Ovary (tissue), 9 donors: Measurements from ENCODE around the gene FSD1. TPM values are rescaled to one million over a fixed set of nuclear protein-coding genes. Genes with fewer than 3 reads are reported as not detected.

ENCODE experiments used
- DNase-seq, 5 donors: peaks; one replicate each; pipeline ENCODE4 v3.0.0-alpha.2; 2019 to 2020
- H3K27ac ChIP-seq, 2 donors: fragments of 200-600 bp; one replicate each; pipeline versions ENCODE4 v1.5.1 to v1.8.0; 2019 to 2022
- H3K27me3 ChIP-seq: fragments of 200-600 bp; one replicate; pipeline ENCODE4 v1.8.0; 2022
- H3K36me3 ChIP-seq: fragments of 200-600 bp; sonication (generic); one replicate; pipeline ENCODE4 v1.5.1; 2019
- H3K4me1 ChIP-seq: one replicate; pipeline ENCODE4 v1.8.1; 2013; ENCODE audit warnings: mild to moderate bottlenecking, moderate library complexity; ENCODE audit not compliant: insufficient read depth
- H3K4me3 ChIP-seq: fragments of 200-600 bp; sonication (generic); one replicate; pipeline ENCODE4 v1.5.1; 2017
- H3K9me3 ChIP-seq, 2 donors: fragments of 200-600 bp in 1 of 2; sonication (generic) in 1 of 2; one replicate each; pipeline versions ENCODE4 v1.5.1 to v1.8.1; 2013 to 2019; ENCODE audit warnings: mild to moderate bottlenecking in 1 of 2, moderate library complexity in 1 of 2
- EP300 ChIP-seq: sonication (generic); formaldehyde crosslinking; IDR thresholded peaks from one replicate; pipeline ENCODE4 v1.6.1; 2017; ENCODE audit warnings: antibody characterized with exemption
- POLR2A ChIP-seq: fragments of 450-650 bp; IDR thresholded peaks from one replicate; pipeline ENCODE4 v1.6.1; 2017; ENCODE audit warnings: antibody characterized with exemption, mild to moderate bottlenecking, moderate library complexity
- WGBS, 3 donors: extraction: QIAGEN DNeasy Blood & Tissue Kit in 1 of 3; methylation state at CpG; one replicate each; pipeline versions ENCODE4 v1.1.5 to v1.1.7; 2013 to 2017; 5-methylcytosine and 5-hydroxymethylcytosine counted together
- intact Hi-C, 4 donors: fragments of 100-400 bp; cut with DNase I; formaldehyde crosslinking; loops; one replicate each; pipeline versions ENCODE4 v1.11.0 to v1.15.1; 2022 to 2023
- polyA plus RNA-seq, 2 donors: library from polyadenylated mRNA; stranded (reverse); fragments of 200-250 nt in 1 of 2; fragments of 350-450 nt in 1 of 2; fragmentation: Illumina TruSeq in 1 of 2; extraction: RNeasy Lipid Tissue Mini Kit (QIAGEN cat#74804) in 1 of 2; gene quantifications; one replicate each; pipeline ENCODE4 v1.2.3, GENCODE V29; 2013 to 2014
- total RNA-seq, 7 donors: library from RNA; depleted of rRNA in 2 of 7; stranded (reverse); fragments of >200 nt in 2 of 7; fragmentation: NEBNext Ultra II Directional in 3 of 7; extraction: Animal tissue kit (Norgen Biotek cat#: 25700) in 3 of 7; gene quantifications; one replicate each; pipeline versions ENCODE4 v1.1.0 to v1.2.4, GENCODE V29; 2016 to 2023
- TF ChIP-seq, protein P1 (sequence below), 3 donors: fragments of 450-650 bp in 2 of 3; fragments of 200-600 bp in 1 of 3; IDR thresholded peaks; one replicate each; pipeline versions ENCODE4 v1.5.1 to v1.8.0; 2016 to 2022; ENCODE audit warnings: antibody characterized with exemption in 3 of 3, mild to moderate bottlenecking in 1 of 3
- donor health status: DM: no; HTN: no; CAD: no; lungs with moderate emphysema.
- donor health status: DM: no; HTN: no; CAD: no.
- donor health status: Bipolar disorder and iron deficiency.
- donor health status: DM: yes; HTN: yes; CAD: no.
- donor health status: DM: no; HTN: no; CAD: no.
- donor health status: DM: yes; HTN: yes; CAD: no.

Gene FSD1
- total and polyA plus RNA-seq, 9 donors, result 0.11 to 0.48 (median 0.18) TPM; not detected in 6

DNA sequence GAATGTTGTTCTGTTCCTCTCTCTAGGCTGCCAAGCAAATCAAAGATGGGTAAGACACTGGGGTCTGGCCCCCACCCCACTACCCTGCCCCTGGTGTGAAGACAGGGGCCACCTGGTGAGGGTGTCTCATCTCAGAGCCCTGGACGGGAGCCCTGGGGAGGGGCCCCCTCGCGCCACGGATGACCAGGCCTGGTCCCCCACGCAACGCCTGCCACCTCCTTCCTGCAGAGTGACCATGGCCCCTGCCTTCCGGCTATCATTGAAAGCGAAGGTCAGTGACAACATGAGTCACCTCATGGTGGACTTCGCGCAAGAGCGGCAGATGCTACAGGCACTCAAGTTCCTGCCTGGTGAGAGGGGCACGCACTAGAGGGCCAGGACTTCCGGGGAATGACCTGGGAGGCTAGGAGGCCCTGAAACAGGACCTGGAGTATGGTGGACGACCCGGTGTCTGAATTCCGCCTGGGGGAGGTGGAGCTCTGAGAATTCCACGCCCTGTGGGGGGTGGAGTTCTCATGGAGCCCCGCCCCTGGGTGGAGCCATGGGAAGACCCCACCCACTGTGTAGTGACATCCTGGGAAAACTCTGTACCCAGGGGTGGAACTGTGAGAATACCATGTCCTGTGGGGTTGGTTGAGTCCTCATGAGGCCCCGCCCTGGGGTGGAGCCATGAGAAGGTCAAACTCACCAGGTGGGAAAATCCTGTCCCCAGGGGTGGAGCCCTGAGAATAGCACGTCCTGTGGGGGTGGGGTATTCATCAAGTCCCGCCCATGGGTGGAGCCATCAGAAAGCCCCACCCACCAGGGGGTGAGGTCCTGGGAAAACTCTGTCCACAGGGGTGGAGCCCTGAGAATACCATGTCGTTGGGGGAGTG, 6.1 kb downstream of the FSD1 start:
- intact Hi-C loops, result no loop called here

DNA sequence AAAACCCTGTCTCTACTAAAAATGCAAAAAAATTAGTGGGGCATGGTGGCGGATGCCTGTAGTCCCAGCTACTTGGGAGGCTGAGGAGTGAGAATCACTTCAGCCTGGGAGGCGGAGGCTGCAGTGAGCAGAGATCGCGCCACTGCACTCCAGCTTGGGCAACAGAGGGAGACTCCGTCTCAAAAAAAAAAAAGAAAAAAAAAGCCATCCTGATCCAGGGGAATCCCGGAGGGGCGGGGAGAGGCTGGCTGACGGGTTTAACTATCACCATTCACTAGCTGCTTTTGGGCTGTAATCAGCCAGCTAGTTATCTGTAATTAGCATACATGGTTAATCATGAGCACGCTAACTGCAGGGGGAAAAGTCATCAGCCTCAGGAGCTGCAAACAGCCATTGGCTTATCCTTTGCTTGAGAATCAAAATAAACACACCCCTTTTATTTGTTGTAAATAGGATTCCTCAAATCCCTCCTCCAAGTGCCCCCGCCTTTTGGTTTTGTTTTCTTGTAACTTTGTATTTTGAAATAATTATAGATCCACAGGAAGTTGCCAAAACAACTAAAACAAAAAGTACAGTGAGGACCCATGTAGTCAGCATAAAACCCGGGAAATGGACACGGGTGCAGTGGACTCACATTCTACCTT, 9.6 kb downstream of the FSD1 start:
- no peak for DNase-seq
- TF ChIP-seq POLR2A, result no peak
- TF ChIP-seq, protein P1, sequence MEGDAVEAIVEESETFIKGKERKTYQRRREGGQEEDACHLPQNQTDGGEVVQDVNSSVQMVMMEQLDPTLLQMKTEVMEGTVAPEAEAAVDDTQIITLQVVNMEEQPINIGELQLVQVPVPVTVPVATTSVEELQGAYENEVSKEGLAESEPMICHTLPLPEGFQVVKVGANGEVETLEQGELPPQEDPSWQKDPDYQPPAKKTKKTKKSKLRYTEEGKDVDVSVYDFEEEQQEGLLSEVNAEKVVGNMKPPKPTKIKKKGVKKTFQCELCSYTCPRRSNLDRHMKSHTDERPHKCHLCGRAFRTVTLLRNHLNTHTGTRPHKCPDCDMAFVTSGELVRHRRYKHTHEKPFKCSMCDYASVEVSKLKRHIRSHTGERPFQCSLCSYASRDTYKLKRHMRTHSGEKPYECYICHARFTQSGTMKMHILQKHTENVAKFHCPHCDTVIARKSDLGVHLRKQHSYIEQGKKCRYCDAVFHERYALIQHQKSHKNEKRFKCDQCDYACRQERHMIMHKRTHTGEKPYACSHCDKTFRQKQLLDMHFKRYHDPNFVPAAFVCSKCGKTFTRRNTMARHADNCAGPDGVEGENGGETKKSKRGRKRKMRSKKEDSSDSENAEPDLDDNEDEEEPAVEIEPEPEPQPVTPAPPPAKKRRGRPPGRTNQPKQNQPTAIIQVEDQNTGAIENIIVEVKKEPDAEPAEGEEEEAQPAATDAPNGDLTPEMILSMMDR (IDR thresholded peaks at IDR 0.05), result no peak
- TF ChIP-seq EP300, result no peak
- Histone ChIP-seq H3K36me3 (no peaks in the 10 kb centered on the region), H3K9me3 (no peaks in the 10 kb centered on the region), H3K27ac (no peak overlapping the region), H3K4me1 (no peaks in the 10 kb centered on the region), H3K4me3 (no peak overlapping the region), H3K27me3 (no peaks in the 10 kb centered on the region)
- intact Hi-C loops, result no loop called here
- WGBS, 3 donors, result 16 to 20% (median 18%) methylated on average over 12 of the region's 12 CpGs

More for the DNA sequence above, 6.1 kb downstream of the FSD1 start:
- TF ChIP-seq, protein P1 (IDR thresholded peaks at IDR 0.05), result no peak
- no peak for TF ChIP-seq POLR2A
- TF ChIP-seq EP300, result no peak
- H3K36me3 ChIP-seq, result no peaks in the 10 kb centered on the region
- no peaks in the 10 kb centered on the region for H3K9me3 ChIP-seq
- DNase-seq, result no peak
- H3K4me1 ChIP-seq, result no peaks in the 10 kb centered on the region
- 87 to 91% (median 89%) methylated on average over 21 to 22 of the region's 22 CpGs for WGBS, 3 donors
- no peak overlapping the region for H3K4me3 ChIP-seq
- no peaks in the 10 kb centered on the region for H3K27me3 ChIP-seq
- no peak overlapping the region for H3K27ac ChIP-seq

DNA sequence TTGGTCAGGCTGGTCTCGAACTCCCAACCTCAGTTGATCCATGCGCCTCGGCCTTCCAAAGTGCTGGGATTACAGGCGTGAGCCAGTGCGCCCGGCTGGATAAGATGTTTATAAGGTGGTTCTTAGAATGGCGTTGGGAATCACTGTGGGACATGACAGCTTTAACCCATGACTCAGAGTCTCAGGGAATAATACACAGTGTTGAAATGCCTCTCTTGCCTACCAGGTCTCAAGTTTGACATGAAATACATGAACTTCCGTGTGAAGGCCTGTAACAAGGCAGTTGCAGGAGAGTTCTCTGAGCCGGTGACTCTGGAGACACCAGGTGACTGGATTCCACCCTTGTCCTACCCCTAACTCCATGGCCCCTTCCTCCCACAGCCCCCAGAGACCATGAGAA, 12.6 kb downstream of the FSD1 start:
- Histone ChIP-seq H3K9me3 (no peaks in the 10 kb centered on the region), H3K27me3 (no peaks in the 10 kb centered on the region), H3K36me3 (no peaks in the 10 kb centered on the region), H3K4me3 (no peak overlapping the region), H3K27ac (no peak overlapping the region), H3K4me1 (no peaks in the 10 kb centered on the region)
- TF ChIP-seq POLR2A (no peak), EP300 (no peak)
- TF ChIP-seq, protein P1 (IDR thresholded peaks at IDR 0.05), result no peak
- no peak for DNase-seq
- intact Hi-C loops, result no loop called here
- 88 to 92% (median 89%) methylated on average over 9 of the region's 9 CpGs for WGBS, 3 donors

DNA sequence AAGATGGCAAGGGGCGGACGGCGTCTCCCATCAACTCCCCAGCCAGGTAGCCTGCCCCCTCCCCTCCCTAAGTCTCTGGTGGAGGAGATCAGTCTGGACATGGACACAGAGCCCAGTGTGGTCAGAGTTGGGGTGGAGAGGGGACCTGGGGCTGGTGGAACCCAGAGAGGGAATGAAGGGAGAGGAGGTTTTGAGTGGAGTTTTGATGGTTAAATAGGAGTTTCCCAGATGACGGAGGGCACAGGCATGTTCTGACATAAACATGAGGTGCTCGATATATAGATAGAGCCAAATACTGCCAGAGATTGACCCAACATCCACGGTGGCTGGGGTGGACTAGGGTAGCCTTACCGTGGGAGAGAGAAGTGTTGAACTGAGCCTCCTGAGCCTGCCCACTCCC, 14.1 kb downstream of the FSD1 start:
- Histone ChIP-seq H3K36me3 (no peaks in the 10 kb centered on the region), H3K9me3 (no peaks in the 10 kb centered on the region), H3K4me1 (no peaks in the 10 kb centered on the region), H3K27me3 (no peaks in the 10 kb centered on the region), H3K27ac (no peak overlapping the region), H3K4me3 (no peak overlapping the region)
- 92 to 96% (median 93%) methylated on average over 7 of the region's 7 CpGs for WGBS, 3 donors
- no peak for DNase-seq
- TF ChIP-seq POLR2A (no peak), EP300 (no peak)
- TF ChIP-seq, protein P1 (IDR thresholded peaks at IDR 0.05), result no peak
- intact Hi-C loops, result no loop called here
